ENCODE data around the gene C16orf95. TPM values are rescaled to one million over a fixed set of nuclear protein-coding genes. Genes with fewer than 3 reads are reported as not detected.
"Not testable (repeated sequence)": the region's sequence is repeated elsewhere in the genome, so short reads cannot be mapped to it uniquely, and the experiment has no call there.

Gene C16orf95
- total and polyA plus RNA-seq, 9 donors: 2.1 to 3.4 (median 2.8) TPM

- not testable (repeated sequence) for H3K27ac ChIP-seq (ENCODE audit: low read length); H3K9me3 ChIP-seq (replicated peaks; ENCODE audit: control insufficient read depth, low read depth, low read length); DNase-seq; H3K4me1 ChIP-seq (ENCODE audit: control insufficient read depth, insufficient read depth, low read length); H3K27me3 ChIP-seq (ENCODE audit: control insufficient read depth, insufficient read depth, low read length); H3K4me3 ChIP-seq (ENCODE audit: low read length)
- peaks cover 58% of the 10 kb centered on the region for H3K36me3 ChIP-seq (ENCODE audit: control insufficient read depth, insufficient read depth, low read length)
- WGBS (ENCODE audit: insufficient coverage): 94% methylated on average over 11 of the region's 11 CpGs
Observed at GRCh38 chr16:87339724-87340105, 22.5 kb upstream of the C16orf95 start.

DNA sequence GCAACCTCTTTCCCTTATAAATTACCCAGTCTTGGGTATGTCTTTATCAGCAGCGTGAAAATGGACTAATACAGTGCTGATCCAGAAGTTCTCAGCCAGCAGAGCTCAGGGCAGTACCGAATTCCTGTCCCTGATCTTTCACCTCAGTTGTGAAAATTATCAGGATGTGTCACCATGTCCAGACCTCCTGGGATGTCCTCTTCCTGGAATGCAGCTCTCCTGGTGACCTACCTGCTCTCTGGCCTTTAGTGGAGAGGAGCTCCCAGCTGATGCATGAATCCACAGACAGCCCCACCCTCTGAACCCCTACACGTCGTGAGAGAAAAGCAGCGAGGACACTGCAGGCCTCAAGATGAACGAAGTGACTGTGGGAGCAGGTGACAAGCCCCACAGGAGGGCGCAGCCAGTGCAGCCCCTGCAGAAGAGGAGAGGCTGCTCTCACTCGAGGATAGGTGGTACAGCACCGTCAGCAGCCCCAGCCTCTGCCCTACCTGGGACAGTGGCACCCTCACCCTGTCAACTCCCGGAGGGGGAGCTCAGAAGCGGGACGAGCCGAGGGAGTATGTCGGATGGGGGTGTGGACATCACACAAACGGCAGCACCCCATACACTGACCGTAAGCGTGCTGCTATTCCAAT, 22.0 kb upstream of the C16orf95 start:
- Histone ChIP-seq H3K4me3 (ENCODE audit: low read length) (no peak overlapping the region), H3K36me3 (ENCODE audit: control insufficient read depth, insufficient read depth, low read length) (peaks cover 63% of the 10 kb centered on the region), H3K27me3 (ENCODE audit: control insufficient read depth, insufficient read depth, low read length) (no peaks in the 10 kb centered on the region), H3K27ac (ENCODE audit: low read length) (no peak overlapping the region), H3K9me3 (replicated peaks; ENCODE audit: control insufficient read depth, low read depth, low read length) (no peaks in the 10 kb centered on the region), H3K4me1 (ENCODE audit: control insufficient read depth, insufficient read depth, low read length) (no peaks in the 10 kb centered on the region)
- DNase-seq: no peak
- WGBS (ENCODE audit: insufficient coverage): 90% methylated on average over 15 of the region's 17 CpGs

DNA sequence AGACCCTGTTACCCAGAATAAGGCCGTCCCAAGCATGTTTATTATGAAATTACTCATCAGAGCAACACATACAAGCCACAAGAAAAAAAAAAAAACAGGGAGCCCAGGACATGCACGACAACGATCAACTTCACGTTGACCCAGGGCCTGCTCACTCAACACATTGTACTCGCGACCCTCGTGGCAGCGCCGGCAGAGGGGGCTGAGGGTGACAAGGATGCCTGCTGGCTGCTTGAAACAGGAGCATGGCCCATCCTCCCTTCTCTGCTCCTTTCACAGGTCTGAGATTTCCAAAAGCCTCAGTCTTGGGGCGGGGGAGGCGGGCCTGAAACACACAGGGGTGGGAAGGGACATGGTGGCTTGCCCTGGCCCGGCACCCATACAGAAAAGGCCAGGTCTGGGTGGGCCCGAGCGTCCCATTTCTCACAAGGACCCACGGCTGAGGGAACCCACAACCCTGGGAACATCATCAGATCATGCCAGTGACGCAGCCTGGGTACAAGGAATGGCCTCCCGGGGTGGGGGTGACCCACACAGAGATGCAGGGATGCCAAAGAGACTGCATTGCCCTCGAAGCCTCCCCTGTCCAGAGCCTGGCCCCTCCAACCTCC, 21.1 kb upstream of the C16orf95 start:
- peaks cover 66% of the 10 kb centered on the region for H3K36me3 ChIP-seq (ENCODE audit: control insufficient read depth, insufficient read depth, low read length)
- H3K27me3 ChIP-seq (ENCODE audit: control insufficient read depth, insufficient read depth, low read length): no peaks in the 10 kb centered on the region
- H3K4me1 ChIP-seq (ENCODE audit: control insufficient read depth, insufficient read depth, low read length): no peaks in the 10 kb centered on the region
- DNase-seq: no peak
- H3K27ac ChIP-seq (ENCODE audit: low read length): no peak overlapping the region
- 93% methylated on average over 7 of the region's 18 CpGs for WGBS (ENCODE audit: insufficient coverage)
- H3K9me3 ChIP-seq (replicated peaks; ENCODE audit: control insufficient read depth, low read depth, low read length): no peaks in the 10 kb centered on the region
- no peak overlapping the region for H3K4me3 ChIP-seq (ENCODE audit: low read length)

- Histone ChIP-seq H3K27ac (ENCODE audit: low read length) (no peak overlapping the region), H3K9me3 (replicated peaks; ENCODE audit: control insufficient read depth, low read depth, low read length) (no peaks in the 10 kb centered on the region), H3K36me3 (ENCODE audit: control insufficient read depth, insufficient read depth, low read length) (peaks cover 64% of the 10 kb centered on the region), H3K4me1 (ENCODE audit: control insufficient read depth, insufficient read depth, low read length) (no peaks in the 10 kb centered on the region), H3K27me3 (ENCODE audit: control insufficient read depth, insufficient read depth, low read length) (no peaks in the 10 kb centered on the region), H3K4me3 (ENCODE audit: low read length) (no peak overlapping the region)
- 82% methylated on average over 11 of the region's 16 CpGs for WGBS (ENCODE audit: insufficient coverage)
- no peak for DNase-seq
Observed at GRCh38 chr16:87337262-87337771, 20.1 kb upstream of the C16orf95 start.

GRCh38 chr16:87336434-87337240, 19.4 kb upstream of the C16orf95 start:
- Histone ChIP-seq H3K9me3 (replicated peaks; ENCODE audit: control insufficient read depth, low read depth, low read length) (no peaks in the 10 kb centered on the region), H3K4me3 (ENCODE audit: low read length) (no peak overlapping the region), H3K27me3 (ENCODE audit: control insufficient read depth, insufficient read depth, low read length) (no peaks in the 10 kb centered on the region), H3K36me3 (ENCODE audit: control insufficient read depth, insufficient read depth, low read length) (peaks cover 64% of the 10 kb centered on the region), H3K27ac (ENCODE audit: low read length) (no peak overlapping the region), H3K4me1 (ENCODE audit: control insufficient read depth, insufficient read depth, low read length) (no peaks in the 10 kb centered on the region)
- WGBS (ENCODE audit: insufficient coverage): 85% methylated on average over 10 of the region's 19 CpGs
- DNase-seq: no peak

GRCh38 chr16:87335625-87336433, 18.6 kb upstream of the C16orf95 start:
- H3K4me3 ChIP-seq (ENCODE audit: low read length): no peak overlapping the region
- no peaks in the 10 kb centered on the region for H3K9me3 ChIP-seq (replicated peaks; ENCODE audit: control insufficient read depth, low read depth, low read length)
- 91% methylated on average over 10 of the region's 19 CpGs for WGBS (ENCODE audit: insufficient coverage)

GRCh38 chr16:87334651-87335624, 17.7 kb upstream of the C16orf95 start:
- DNase-seq: no peak
- 88% methylated on average over 25 of the region's 29 CpGs for WGBS (ENCODE audit: insufficient coverage)

More at GRCh38 chr16:87335625-87336433, 18.6 kb upstream of the C16orf95 start:
- DNase-seq: no peak
- Histone ChIP-seq H3K4me1 (ENCODE audit: control insufficient read depth, insufficient read depth, low read length) (no peaks in the 10 kb centered on the region), H3K36me3 (ENCODE audit: control insufficient read depth, insufficient read depth, low read length) (peaks cover 71% of the 10 kb centered on the region), H3K27ac (ENCODE audit: low read length) (no peak overlapping the region), H3K27me3 (ENCODE audit: control insufficient read depth, insufficient read depth, low read length) (no peaks in the 10 kb centered on the region)

DNA sequence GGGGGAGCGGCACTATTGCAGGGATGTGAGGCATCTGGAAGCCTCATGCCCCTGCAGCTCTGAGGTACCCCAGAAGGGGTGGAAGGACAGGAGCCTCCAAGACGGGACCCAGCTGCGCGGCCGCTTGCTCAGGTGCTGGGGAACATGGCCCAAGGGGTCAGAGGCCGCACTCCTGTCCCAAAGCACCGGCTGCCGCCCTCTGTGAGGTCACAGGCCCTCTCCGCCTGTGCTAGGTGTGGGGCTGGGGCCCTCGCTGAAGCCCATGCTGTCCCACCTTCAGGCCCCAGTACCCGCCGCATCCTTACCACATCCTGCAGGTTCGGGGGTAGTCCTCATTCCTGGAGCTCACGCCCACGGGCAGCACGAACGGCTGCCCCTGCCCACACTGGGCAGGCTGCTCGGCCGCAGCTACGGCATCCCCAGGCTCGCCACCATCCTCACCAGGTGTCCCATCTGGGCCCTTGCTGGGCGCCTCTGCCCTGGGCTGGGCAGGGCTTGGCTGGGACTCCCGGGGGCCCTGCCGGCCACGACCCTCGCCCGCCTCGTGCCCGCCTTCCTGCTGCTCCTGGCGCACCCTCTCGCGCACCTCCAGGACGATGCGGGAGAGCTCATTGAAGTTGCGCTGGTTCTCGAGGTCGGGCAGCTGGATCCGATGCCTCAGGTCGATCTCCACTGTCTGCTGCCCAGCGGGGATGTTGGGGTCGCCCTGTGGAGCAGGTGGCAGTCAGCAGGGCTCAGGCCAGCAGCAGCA, 16.6 kb upstream of the C16orf95 start:
- Histone ChIP-seq H3K36me3 (ENCODE audit: control insufficient read depth, insufficient read depth, low read length) (peaks cover 74% of the 10 kb centered on the region), H3K27ac (ENCODE audit: low read length) (no peak overlapping the region), H3K4me1 (ENCODE audit: control insufficient read depth, insufficient read depth, low read length) (no peaks in the 10 kb centered on the region), H3K27me3 (ENCODE audit: control insufficient read depth, insufficient read depth, low read length) (no peaks in the 10 kb centered on the region), H3K9me3 (replicated peaks; ENCODE audit: control insufficient read depth, low read depth, low read length) (no peaks in the 10 kb centered on the region), H3K4me3 (ENCODE audit: low read length) (no peak overlapping the region)
- 91% methylated on average over 41 of the region's 41 CpGs for WGBS (ENCODE audit: insufficient coverage)
- DNase-seq: no peak

More at GRCh38 chr16:87334651-87335624, 17.7 kb upstream of the C16orf95 start:
- H3K9me3 ChIP-seq (replicated peaks; ENCODE audit: control insufficient read depth, low read depth, low read length): no peaks in the 10 kb centered on the region
- H3K4me1 ChIP-seq (ENCODE audit: control insufficient read depth, insufficient read depth, low read length): no peaks in the 10 kb centered on the region
- H3K27me3 ChIP-seq (ENCODE audit: control insufficient read depth, insufficient read depth, low read length): no peaks in the 10 kb centered on the region
- no peak overlapping the region for H3K27ac ChIP-seq (ENCODE audit: low read length)
- peaks cover 74% of the 10 kb centered on the region for H3K36me3 ChIP-seq (ENCODE audit: control insufficient read depth, insufficient read depth, low read length)
- H3K4me3 ChIP-seq (ENCODE audit: low read length): no peak overlapping the region
